Fibroblast of skin of back (primary cell): ENCODE measurements around the gene CREB5.
A peak's percentile ranks its signal among the peaks of the same experiment; 100 is the strongest.

ENCODE experiments used
- DNase-seq: peaks from one replicate; pipeline ENCODE4 v3.0.0-alpha.2; 2013

The CREB5 gene

DNA sequence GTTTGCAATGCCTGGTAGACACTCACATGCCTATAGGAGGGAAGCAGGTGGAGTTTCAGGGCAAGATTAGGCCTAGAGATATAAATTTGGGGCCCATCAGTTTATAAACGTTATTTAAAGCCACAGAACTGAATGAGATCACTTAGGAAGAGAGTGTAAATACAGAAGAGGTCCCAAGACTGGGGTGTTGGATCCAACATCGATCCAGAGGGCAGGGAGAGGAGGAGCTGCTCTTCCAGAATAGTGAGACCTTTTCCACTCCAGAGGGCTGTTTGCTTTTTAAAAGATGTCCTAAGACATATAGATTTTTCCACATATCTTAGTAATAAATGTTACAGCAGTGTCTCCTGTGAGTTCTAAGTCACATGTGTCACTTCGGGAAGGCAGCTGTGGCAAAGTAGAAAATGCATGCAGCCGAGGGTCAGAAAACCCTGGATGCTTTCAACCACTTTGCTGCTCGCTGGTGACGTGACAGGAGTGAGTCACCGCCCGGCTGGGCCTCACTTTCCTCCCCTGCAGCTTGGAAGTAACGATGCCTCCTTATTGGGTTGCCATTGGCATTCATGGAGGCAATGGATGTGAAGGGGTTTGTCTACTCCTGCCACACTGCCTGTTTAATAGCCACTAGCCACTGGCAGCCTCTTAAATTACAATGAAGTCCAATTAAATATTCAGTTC, 450.4 kb downstream of the CREB5 start:
- DNase-seq, result peak; percentile 38

DNA sequence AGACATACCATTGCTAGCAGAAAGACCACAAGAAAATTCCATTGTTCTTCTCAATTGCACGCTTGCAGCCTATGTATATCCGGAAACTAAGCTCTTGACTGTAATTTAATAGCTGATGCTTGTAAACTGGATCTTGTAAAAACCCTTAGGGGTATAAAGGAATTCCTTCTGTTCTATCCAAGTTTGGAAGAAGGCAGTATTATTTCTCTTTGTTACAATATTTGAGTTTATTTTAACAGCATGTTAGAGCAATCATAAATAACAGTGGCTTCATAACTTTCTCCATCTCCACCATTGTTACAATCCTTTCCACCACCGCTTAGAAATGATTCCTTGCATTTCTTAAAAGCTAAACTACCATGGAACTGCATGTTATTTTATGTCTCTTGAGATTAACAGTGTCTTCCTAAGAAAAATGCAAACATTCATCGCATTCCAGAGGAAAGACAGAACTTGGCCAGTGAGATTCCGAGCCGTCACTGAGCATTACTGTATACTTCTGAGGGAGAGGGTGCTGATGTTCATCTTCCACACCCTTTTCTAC, 453.4 kb downstream of the CREB5 start:
- DNase-seq, result peak; percentile 90

DNA sequence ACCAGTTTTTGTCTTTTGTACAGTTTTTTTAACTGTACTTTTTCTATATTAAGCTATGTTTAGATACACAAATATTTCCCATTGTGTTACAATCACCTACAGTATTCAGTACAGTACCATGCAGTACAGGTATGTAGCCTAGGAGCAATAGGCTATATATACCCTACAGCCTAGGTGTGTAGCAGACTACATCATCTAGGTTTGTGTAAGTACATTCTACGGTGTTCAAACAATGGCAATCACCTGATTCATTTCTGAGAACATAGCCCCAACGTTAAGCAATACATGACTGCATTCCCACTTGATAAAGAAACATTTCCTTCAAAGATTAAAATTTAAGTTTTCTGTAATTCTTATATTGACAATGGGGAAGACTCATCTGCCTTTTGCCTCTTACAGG, 456.4 kb downstream of the CREB5 start:
- no peak for DNase-seq

DNA sequence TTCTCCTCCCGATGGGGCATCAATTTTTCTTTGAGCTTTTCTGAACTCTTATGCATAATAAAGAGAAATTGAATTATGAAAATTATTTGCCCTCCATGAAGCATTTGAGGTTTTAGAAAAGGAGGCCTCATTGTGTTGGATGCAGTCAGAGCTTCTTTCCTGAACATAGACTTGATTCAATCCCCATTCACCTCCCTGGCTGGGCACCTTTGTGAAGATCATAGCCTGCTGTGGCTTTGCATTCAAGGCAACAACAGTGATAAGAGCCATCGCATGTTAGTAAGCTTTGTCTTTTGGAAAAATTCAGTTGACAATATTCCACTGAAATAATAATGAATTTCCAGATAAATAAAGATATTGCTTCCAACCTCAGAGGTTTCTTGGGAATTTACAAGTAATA, 458.8 kb downstream of the CREB5 start:
- no peak for DNase-seq

DNA sequence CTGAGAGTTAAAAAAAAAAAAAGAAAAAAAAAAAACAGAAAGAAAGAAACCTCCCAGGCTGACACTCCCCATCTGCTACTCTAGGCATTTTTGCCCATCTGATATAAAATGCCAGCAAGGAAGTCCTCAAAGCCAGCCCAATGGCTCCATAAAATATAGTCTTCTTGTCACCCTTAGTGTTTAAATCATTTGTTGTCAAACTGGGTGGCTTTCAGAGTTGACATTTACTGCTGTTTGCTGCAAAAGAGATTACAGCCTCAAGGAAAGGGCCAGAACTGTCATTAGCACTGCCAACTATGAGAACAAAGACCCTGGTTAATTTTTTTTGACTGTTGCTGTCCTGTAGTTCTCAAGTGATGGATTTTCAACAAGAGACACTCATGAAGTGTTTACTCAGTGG, 459.3 kb downstream of the CREB5 start:
- no peak for DNase-seq

DNA sequence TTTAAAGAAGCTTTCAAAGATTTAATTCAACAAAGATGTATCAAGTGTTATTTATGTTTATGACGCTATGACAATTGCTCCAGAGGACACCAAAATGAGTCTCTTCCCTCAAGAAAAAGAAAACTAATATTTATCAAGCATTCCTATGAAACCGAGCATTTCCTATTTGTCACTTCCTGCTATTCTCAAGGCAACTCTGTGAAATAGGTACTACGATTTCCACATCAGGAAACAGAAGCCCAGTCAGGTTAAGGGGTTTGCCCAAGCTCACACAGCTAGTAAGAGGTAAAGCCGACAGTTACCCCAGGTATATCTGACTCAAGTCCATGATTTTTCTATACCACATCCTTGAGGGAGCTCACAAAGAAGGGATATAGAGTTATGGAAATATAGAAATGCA, 459.9 kb downstream of the CREB5 start:
- no peak for DNase-seq

DNA sequence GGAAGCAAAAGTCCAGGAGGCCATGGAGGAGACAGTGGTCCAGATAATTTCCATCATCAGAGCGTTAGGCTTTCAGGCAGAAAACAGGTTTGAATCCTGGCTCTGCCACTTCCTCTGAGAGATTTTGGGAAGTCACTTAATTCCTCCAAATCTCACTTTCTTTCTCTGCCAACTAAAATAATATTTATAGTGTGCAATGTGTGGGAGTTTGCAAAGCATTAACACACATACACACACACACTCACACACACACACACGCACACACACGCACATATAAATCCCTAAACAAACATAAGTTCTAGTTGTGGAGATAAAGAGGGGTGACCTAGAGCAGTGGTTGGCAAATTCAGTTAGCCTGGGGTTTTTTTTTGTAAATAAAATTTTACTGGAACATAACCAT, 461.0 kb downstream of the CREB5 start:
- DNase-seq, result no peak

DNA sequence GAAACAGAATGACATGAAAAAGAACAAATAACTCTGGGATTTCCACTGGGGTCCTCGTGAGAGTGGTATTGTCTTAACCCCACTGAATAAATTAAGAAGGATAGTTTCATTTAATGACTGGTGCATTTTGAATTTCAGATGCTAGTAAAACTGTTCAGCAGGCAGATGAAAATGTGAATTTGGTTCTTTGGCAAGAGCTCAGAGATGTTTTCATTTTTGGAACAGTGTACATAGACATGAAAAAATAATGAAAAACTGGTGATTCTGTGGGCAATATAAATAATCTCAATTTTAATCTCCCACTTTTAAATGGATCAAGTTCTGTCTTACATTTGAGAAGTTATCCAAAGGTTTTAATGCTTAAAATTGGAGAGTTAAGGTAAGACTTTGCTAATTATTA, 461.7 kb downstream of the CREB5 start:
- DNase-seq, result no peak
